ENCODE data around the gene GNG8.

DNA sequence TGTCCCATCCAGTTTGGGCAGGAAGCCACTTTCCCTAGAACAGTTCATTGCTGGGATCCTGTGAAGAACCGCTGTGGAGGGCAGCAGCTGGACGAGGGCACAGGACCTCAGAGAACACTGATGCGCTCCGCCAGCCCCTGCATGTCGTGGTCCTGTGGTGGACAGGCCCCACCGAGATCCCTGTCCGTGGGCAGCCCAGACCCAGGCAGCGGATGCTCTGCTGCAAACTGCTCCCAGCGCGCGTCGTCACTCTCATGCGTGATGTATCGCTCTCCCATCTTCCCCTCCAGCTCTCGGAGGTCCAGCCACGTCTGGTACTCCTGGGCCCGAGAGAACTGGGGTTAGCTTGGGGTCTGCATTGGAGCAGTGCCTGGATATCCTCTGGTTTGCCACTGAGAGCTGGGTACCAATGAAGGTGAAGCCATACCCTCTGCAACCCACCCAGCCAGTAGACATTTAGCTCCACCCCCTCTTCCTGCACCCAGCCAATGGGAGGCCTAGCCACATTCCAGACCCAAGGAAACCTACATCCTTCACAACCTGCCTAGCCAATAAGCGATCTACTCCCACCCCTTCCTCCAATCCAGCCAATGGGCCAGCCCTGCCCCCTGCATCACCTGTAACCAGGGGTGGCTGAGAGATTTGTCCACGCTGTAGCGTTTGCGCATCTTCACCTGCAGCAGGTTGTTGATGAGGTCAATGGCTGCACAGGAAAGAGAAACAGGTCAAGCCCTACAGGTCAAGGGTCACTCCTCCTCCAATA lies 38.6 kb upstream of the GNG8 start:
- TF ChIP-seq, protein P1, sequence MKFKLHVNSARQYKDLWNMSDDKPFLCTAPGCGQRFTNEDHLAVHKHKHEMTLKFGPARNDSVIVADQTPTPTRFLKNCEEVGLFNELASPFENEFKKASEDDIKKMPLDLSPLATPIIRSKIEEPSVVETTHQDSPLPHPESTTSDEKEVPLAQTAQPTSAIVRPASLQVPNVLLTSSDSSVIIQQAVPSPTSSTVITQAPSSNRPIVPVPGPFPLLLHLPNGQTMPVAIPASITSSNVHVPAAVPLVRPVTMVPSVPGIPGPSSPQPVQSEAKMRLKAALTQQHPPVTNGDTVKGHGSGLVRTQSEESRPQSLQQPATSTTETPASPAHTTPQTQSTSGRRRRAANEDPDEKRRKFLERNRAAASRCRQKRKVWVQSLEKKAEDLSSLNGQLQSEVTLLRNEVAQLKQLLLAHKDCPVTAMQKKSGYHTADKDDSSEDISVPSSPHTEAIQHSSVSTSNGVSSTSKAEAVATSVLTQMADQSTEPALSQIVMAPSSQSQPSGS (CRISPR knock-in tag; IDR thresholded peaks at IDR 0.05): no peak
- TF ChIP-seq CBX5 (CRISPR knock-in tag; IDR thresholded peaks at IDR 0.05; ENCODE audit: borderline replicate concordance) (no peak), ZNF777 (CRISPR knock-in tag; IDR thresholded peaks at IDR 0.05) (no peak), CTCF (CRISPR knock-in tag; IDR thresholded peaks at IDR 0.05) (no peak), ATF4 (CRISPR knock-in tag; IDR thresholded peaks at IDR 0.05) (no peak), ZNF331 (CRISPR knock-in tag; IDR thresholded peaks at IDR 0.05) (no peak), TCF12 (IDR thresholded peaks at IDR 0.05) (no peak), TCF12 (CRISPR knock-in tag; IDR thresholded peaks at IDR 0.05) (no peak), ZNF569 (CRISPR knock-in tag; IDR thresholded peaks at IDR 0.05; ENCODE audit: borderline replicate concordance) (no peak), NFIC (IDR thresholded peaks at IDR 0.05; ENCODE audit: low read length) (no peak)
